PFSK-1 (cell line): ENCODE results near the gene ZW10.

Source experiments
- FOXP2 ChIP-seq: optimal IDR thresholded peaks from 2 replicates; pipeline ENCODE3; 2011; ENCODE audit warnings: borderline replicate concordance, control low read depth, inconsistent platforms; ENCODE audit not compliant: insufficient read depth; ENCODE audit errors: extremely low read length, extremely low read depth
- POLR2AphosphoS5 ChIP-seq: IDR thresholded peaks from 2 replicates; pipeline ENCODE4 v1.6.1; 2012; ENCODE audit warnings: low read depth, mild to moderate bottlenecking, control low read depth, low read length, moderate library complexity
- SIN3A ChIP-seq: IDR thresholded peaks from 2 replicates; pipeline ENCODE4 v1.6.1; 2012; ENCODE audit warnings: mild to moderate bottlenecking, low read length, moderate library complexity, borderline replicate concordance; ENCODE audit not compliant: insufficient read depth
- TAF1 ChIP-seq: IDR thresholded peaks from 2 replicates; pipeline ENCODE4 v1.6.1; 2012; ENCODE audit warnings: low read length, control low read depth, borderline replicate concordance; ENCODE audit not compliant: insufficient read depth
- TF ChIP-seq, protein P1 (sequence below), 2 experiments: IDR thresholded peaks; 2 replicates each; pipeline versions ENCODE4 v1.6.1 to v1.8.0; 2011 to 2012; ENCODE audit warnings: low read depth in 2 of 2, low read length in 2 of 2, control low read depth in 1 of 2, inconsistent platforms in 1 of 2, mild to moderate bottlenecking in 1 of 2, moderate library complexity in 1 of 2; ENCODE audit not compliant: insufficient read depth in 1 of 2

ZW10 gene

DNA sequence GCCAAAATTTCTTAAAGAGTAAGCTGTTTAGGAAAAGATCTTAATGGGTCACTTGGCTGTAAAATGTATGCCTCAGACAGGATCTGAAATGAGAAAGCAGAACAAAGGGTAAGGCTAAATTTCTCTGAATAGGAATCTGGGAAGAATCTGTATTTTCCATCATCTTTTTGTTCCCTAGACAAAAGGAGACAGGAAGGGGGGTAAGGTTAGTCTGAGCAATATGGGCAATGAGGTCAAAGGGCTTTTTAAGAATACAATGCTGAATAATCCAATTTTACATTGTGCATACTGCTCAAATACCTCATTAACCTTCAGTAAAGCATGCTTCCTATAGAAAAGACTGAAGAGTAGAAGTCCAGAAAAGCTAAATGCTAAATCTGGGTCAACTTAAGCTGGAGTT, 40.7 kb upstream of the ZW10 start:
- TF ChIP-seq TAF1, result no peak
- TF ChIP-seq POLR2AphosphoS5, result no peak
- TF ChIP-seq, protein P1, sequence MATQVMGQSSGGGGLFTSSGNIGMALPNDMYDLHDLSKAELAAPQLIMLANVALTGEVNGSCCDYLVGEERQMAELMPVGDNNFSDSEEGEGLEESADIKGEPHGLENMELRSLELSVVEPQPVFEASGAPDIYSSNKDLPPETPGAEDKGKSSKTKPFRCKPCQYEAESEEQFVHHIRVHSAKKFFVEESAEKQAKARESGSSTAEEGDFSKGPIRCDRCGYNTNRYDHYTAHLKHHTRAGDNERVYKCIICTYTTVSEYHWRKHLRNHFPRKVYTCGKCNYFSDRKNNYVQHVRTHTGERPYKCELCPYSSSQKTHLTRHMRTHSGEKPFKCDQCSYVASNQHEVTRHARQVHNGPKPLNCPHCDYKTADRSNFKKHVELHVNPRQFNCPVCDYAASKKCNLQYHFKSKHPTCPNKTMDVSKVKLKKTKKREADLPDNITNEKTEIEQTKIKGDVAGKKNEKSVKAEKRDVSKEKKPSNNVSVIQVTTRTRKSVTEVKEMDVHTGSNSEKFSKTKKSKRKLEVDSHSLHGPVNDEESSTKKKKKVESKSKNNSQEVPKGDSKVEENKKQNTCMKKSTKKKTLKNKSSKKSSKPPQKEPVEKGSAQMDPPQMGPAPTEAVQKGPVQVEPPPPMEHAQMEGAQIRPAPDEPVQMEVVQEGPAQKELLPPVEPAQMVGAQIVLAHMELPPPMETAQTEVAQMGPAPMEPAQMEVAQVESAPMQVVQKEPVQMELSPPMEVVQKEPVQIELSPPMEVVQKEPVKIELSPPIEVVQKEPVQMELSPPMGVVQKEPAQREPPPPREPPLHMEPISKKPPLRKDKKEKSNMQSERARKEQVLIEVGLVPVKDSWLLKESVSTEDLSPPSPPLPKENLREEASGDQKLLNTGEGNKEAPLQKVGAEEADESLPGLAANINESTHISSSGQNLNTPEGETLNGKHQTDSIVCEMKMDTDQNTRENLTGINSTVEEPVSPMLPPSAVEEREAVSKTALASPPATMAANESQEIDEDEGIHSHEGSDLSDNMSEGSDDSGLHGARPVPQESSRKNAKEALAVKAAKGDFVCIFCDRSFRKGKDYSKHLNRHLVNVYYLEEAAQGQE (IDR thresholded peaks at IDR 0.05; ENCODE audit: insufficient read depth in 1 of 2, low read depth in 2 of 2, low read length in 2 of 2), result no peak

DNA sequence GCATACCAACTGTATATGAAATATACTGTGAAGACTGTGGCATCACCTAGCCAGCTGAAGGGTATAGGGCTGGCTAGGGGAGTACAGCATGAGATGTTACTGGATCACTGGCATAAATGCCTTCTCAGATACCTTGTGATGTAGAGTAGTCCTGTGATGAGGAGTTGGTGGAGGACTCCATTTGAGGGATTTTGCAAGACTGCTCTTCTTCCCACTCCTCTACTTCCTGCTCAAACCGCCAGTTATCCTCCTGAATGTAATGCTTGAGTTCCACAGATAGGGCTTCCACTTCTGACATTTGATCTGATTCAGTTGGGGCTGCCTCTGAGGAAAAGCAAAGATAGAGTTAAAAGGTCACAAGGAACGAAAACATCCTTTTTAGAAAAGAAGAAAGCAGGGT, 35.4 kb upstream of the ZW10 start:
- no peak for TF ChIP-seq SIN3A
- no peak for TF ChIP-seq FOXP2
- TF ChIP-seq TAF1, result no peak
- no peak for TF ChIP-seq POLR2AphosphoS5
- TF ChIP-seq, protein P1 (IDR thresholded peaks at IDR 0.05; ENCODE audit: insufficient read depth in 1 of 2, low read depth in 2 of 2, low read length in 2 of 2), result no peak

DNA sequence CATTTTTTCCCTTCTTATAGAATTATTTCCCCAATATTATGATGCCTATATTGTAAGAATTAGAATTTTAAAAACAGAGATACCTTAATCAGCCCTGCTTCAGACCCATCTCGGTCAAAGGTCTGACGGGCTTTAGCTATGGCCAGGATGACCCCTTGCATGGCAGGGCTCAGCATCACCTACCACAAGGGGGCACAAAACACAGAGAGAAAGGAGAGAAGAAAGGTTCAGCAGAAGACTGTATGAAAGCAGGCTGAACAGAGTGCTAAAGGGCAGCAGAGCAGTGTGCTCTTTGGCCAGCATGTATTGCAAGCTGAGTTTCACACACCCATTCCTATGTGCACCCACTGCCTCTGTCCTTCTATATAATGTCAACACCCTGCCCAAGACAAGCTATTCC, 32.9 kb upstream of the ZW10 start:
- TF ChIP-seq TAF1 (no peak), SIN3A (no peak), FOXP2 (no peak), POLR2AphosphoS5 (no peak)
- TF ChIP-seq, protein P1 (IDR thresholded peaks at IDR 0.05; ENCODE audit: insufficient read depth in 1 of 2, low read depth in 2 of 2, low read length in 2 of 2), result no peak

DNA sequence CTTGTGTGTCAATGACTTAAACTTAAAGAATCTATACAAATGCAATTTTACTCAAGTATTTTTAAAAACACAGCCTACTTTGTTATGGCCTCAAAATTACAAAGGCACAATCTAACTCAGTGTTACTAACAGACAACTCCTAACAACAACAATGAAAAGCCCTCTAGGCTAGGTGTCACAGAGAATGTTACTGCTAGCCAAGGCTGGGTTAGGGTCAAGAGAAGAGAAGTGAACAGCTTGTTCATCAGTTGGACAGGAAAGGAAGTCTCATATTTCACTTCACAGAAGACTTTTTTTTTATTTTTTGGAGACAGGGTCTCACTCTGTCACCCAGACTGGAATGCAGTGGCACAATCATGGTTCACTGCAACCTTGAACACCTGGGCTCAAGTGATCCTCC, 32.1 kb upstream of the ZW10 start:
- no peak for TF ChIP-seq TAF1
- TF ChIP-seq FOXP2, result no peak
- TF ChIP-seq POLR2AphosphoS5, result no peak
- TF ChIP-seq SIN3A, result no peak
- TF ChIP-seq, protein P1 (IDR thresholded peaks at IDR 0.05; ENCODE audit: insufficient read depth in 1 of 2, low read depth in 2 of 2, low read length in 2 of 2), result no peak

DNA sequence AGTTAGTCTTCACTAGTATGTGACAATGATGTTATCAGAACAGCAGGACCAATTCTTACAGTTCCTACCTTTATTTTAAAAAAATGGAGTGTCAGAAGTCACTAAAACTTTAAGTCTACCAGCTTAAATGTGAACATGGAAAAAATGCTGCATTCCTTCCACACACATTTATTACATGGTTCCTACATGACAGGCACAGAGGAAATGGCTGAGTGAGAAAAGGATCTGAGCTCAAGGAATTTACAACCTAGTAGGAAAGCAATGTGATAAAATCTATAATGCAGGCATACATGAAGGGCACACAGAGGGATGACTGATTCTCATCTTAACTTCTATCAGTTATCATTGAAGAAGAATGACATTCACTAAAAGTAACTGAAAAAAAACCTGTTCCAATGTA, 29.1 kb upstream of the ZW10 start:
- TF ChIP-seq SIN3A (no peak), TAF1 (no peak), FOXP2 (no peak), POLR2AphosphoS5 (no peak)
- TF ChIP-seq, protein P1 (IDR thresholded peaks at IDR 0.05; ENCODE audit: insufficient read depth in 1 of 2, low read depth in 2 of 2, low read length in 2 of 2), result no peak
